HepG2 (cell line): ENCODE results near the gene MT1F. TPM values are rescaled to one million over a fixed set of nuclear protein-coding genes. Genes with fewer than 3 reads are reported as not detected.

Experiments used
- KLF13 ChIP-seq: sonication (generic); formaldehyde crosslinking; IDR thresholded peaks from 2 replicates; pipeline ENCODE4 v1.4.0; 2020; ENCODE audit warnings: mild to moderate bottlenecking, missing genetic modification reagents
- NFIB ChIP-seq: sonication (generic); formaldehyde crosslinking; IDR thresholded peaks from 2 replicates; pipeline ENCODE4 v1.9.0; 2021; ENCODE audit warnings: missing genetic modification reagents, mild to moderate bottlenecking, borderline replicate concordance
- POLR2AphosphoS5 ChIP-seq: IDR thresholded peaks from 2 replicates; pipeline ENCODE4 v1.6.1; 2012; ENCODE audit warnings: low read depth, low read length
- TOPORS ChIP-seq: sonication (generic); formaldehyde crosslinking; IDR thresholded peaks from 2 replicates; pipeline ENCODE4 v1.8.0; 2023; ENCODE audit warnings: mild to moderate bottlenecking, missing genetic modification reagents
- ZFP36L2 ChIP-seq: sonication (generic); formaldehyde crosslinking; IDR thresholded peaks from 2 replicates; pipeline ENCODE4 v1.4.0; 2020; ENCODE audit warnings: missing genetic modification reagents
- ZNF253 ChIP-seq: sonication (generic); formaldehyde crosslinking; IDR thresholded peaks from 2 replicates; pipeline ENCODE4 v1.8.0; 2022; ENCODE audit warnings: mild to moderate bottlenecking, missing genetic modification reagents, borderline replicate concordance
- ZNF329 ChIP-seq: sonication (generic); formaldehyde crosslinking; IDR thresholded peaks from 2 replicates; pipeline ENCODE4 v1.9.0; 2021; ENCODE audit warnings: low read depth, mild to moderate bottlenecking, missing genetic modification reagents
- ZNF709 ChIP-seq: sonication (generic); formaldehyde crosslinking; IDR thresholded peaks from 2 replicates; pipeline ENCODE4 v1.5.0; 2020; ENCODE audit warnings: mild to moderate bottlenecking, missing genetic modification reagents
- ZSCAN25 ChIP-seq: sonication (generic); formaldehyde crosslinking; IDR thresholded peaks from 2 replicates; pipeline ENCODE4 v1.8.0; 2022; ENCODE audit warnings: mild to moderate bottlenecking, missing genetic modification reagents
- polyA plus RNA-seq, 8 experiments: library from polyadenylated mRNA; depleted of rRNA in 3 of 8; stranded (reverse) in 7 of 8; unstranded in 1 of 8; fragments of >200 nt; fragmentation: Illumina TruSeq in 4 of 8; extraction: Trizol in 4 of 8; gene quantifications; 2 replicates each; pipeline versions ENCODE4 v1.2.1 to v1.2.3, GENCODE V29; 2011 to 2016; ENCODE audit warnings: low read depth in 4 of 8, missing spikeins in 1 of 8, mixed read lengths in 1 of 8; ENCODE audit not compliant: insufficient read depth in 1 of 8
- total RNA-seq, 5 experiments: library from RNA; depleted of rRNA; stranded (reverse); fragments of >200 nt; fragmentation: Illumina TruSeq; extraction: Trizol; gene quantifications; 2 replicates each; pipeline ENCODE4 v1.2.3, GENCODE V29; 2016; ENCODE audit warnings: low read depth in 1 of 5
- TF ChIP-seq, protein P1 (sequence below): sonication (generic); formaldehyde crosslinking; IDR thresholded peaks from 2 replicates; pipeline ENCODE4 v1.4.0; 2020; ENCODE audit warnings: mild to moderate bottlenecking, missing genetic modification reagents
- TF ChIP-seq, protein P2 (sequence below): sonication (generic); formaldehyde crosslinking; IDR thresholded peaks from 2 replicates; pipeline ENCODE4 v1.5.0; 2020; ENCODE audit warnings: mild to moderate bottlenecking, missing genetic modification reagents, borderline replicate concordance
- TF ChIP-seq, protein P3 (sequence below): IDR thresholded peaks from 2 replicates; pipeline ENCODE4 v1.6.1; 2012; ENCODE audit warnings: low read length, improper control_type of control experiment

Gene MT1F
- total and polyA plus RNA-seq, 2 of the 13 experiments (the other 11 are each of a cell fraction or from before 2014, with no cell fraction given), result 1.9 to 169 TPM

DNA sequence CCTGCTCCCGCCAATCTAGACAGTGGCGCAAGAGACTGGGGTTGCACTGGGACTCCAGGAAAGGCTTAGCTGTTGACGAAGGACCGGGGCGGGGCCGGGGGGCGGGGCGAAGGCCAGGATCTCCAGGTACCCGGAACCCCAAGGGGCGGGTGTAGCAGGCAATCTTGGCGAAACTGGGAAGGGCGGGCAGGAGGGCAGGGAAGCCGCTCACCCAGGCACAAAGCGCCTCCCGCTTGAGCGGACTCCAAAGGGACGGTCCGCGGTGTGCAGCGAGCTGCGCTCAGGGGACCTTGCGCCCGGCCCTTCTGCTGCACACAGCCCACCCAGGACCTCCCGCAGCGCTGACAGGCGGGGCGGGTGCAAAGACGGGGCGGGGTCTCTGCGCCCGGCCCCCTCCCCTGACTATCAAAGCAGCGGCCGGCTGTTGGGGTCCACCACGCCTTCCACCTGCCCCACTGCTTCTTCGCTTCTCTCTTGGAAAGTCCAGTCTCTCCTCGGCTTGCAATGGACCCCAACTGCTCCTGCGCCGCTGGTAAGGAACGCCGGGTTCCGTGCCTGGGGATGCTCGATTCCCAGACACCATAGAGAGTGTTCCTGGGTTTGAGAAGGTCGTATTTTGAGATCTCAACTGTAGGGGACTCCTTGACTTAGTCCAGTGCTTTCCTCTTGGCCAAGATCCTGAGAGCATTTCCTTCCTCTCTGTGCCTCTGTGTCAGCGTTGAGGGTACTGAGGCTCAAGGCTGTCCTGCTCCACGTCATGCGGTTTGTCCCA is at the start of gene MT1F (continued):
- TF ChIP-seq, protein P1, sequence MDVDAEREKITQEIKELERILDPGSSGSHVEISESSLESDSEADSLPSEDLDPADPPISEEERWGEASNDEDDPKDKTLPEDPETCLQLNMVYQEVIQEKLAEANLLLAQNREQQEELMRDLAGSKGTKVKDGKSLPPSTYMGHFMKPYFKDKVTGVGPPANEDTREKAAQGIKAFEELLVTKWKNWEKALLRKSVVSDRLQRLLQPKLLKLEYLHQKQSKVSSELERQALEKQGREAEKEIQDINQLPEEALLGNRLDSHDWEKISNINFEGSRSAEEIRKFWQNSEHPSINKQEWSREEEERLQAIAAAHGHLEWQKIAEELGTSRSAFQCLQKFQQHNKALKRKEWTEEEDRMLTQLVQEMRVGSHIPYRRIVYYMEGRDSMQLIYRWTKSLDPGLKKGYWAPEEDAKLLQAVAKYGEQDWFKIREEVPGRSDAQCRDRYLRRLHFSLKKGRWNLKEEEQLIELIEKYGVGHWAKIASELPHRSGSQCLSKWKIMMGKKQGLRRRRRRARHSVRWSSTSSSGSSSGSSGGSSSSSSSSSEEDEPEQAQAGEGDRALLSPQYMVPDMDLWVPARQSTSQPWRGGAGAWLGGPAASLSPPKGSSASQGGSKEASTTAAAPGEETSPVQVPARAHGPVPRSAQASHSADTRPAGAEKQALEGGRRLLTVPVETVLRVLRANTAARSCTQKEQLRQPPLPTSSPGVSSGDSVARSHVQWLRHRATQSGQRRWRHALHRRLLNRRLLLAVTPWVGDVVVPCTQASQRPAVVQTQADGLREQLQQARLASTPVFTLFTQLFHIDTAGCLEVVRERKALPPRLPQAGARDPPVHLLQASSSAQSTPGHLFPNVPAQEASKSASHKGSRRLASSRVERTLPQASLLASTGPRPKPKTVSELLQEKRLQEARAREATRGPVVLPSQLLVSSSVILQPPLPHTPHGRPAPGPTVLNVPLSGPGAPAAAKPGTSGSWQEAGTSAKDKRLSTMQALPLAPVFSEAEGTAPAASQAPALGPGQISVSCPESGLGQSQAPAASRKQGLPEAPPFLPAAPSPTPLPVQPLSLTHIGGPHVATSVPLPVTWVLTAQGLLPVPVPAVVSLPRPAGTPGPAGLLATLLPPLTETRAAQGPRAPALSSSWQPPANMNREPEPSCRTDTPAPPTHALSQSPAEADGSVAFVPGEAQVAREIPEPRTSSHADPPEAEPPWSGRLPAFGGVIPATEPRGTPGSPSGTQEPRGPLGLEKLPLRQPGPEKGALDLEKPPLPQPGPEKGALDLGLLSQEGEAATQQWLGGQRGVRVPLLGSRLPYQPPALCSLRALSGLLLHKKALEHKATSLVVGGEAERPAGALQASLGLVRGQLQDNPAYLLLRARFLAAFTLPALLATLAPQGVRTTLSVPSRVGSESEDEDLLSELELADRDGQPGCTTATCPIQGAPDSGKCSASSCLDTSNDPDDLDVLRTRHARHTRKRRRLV (CRISPR knock-in tag), result peak; percentile 55; the same call in 1 of the 2 replicates
- 0 out of 2 replicates have a peak, but pooled peaks have one; percentile 25 for TF ChIP-seq POLR2AphosphoS5
- TF ChIP-seq ZNF709 (CRISPR knock-in tag), result no peak
- no peak for TF ChIP-seq TOPORS (CRISPR knock-in tag)
- TF ChIP-seq ZNF329, result no peak
- TF ChIP-seq ZFP36L2 (CRISPR knock-in tag), result no peak
- TF ChIP-seq, protein P2, sequence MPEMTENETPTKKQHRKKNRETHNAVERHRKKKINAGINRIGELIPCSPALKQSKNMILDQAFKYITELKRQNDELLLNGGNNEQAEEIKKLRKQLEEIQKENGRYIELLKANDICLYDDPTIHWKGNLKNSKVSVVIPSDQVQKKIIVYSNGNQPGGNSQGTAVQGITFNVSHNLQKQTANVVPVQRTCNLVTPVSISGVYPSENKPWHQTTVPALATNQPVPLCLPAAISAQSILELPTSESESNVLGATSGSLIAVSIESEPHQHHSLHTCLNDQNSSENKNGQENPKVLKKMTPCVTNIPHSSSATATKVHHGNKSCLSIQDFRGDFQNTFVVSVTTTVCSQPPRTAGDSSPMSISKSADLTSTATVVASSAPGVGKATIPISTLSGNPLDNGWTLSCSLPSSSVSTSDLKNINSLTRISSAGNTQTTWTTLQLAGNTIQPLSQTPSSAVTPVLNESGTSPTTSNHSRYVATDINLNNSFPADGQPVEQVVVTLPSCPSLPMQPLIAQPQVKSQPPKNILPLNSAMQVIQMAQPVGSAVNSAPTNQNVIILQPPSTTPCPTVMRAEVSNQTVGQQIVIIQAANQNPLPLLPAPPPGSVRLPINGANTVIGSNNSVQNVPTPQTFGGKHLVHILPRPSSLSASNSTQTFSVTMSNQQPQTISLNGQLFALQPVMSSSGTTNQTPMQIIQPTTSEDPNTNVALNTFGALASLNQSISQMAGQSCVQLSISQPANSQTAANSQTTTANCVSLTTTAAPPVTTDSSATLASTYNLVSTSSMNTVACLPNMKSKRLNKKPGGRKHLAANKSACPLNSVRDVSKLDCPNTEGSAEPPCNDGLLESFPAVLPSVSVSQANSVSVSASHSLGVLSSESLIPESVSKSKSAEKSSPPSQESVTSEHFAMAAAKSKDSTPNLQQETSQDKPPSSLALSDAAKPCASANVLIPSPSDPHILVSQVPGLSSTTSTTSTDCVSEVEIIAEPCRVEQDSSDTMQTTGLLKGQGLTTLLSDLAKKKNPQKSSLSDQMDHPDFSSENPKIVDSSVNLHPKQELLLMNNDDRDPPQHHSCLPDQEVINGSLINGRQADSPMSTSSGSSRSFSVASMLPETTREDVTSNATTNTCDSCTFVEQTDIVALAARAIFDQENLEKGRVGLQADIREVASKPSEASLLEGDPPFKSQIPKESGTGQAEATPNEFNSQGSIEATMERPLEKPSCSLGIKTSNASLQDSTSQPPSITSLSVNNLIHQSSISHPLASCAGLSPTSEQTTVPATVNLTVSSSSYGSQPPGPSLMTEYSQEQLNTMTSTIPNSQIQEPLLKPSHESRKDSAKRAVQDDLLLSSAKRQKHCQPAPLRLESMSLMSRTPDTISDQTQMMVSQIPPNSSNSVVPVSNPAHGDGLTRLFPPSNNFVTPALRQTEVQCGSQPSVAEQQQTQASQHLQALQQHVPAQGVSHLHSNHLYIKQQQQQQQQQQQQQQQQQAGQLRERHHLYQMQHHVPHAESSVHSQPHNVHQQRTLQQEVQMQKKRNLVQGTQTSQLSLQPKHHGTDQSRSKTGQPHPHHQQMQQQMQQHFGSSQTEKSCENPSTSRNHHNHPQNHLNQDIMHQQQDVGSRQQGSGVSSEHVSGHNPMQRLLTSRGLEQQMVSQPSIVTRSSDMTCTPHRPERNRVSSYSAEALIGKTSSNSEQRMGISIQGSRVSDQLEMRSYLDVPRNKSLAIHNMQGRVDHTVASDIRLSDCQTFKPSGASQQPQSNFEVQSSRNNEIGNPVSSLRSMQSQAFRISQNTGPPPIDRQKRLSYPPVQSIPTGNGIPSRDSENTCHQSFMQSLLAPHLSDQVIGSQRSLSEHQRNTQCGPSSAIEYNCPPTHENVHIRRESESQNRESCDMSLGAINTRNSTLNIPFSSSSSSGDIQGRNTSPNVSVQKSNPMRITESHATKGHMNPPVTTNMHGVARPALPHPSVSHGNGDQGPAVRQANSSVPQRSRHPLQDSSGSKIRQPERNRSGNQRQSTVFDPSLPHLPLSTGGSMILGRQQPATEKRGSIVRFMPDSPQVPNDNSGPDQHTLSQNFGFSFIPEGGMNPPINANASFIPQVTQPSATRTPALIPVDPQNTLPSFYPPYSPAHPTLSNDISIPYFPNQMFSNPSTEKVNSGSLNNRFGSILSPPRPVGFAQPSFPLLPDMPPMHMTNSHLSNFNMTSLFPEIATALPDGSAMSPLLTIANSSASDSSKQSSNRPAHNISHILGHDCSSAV (CRISPR knock-in tag), result no peak
- no peak for TF ChIP-seq ZSCAN25
- TF ChIP-seq ZNF253, result no peak
- TF ChIP-seq, protein P3, sequence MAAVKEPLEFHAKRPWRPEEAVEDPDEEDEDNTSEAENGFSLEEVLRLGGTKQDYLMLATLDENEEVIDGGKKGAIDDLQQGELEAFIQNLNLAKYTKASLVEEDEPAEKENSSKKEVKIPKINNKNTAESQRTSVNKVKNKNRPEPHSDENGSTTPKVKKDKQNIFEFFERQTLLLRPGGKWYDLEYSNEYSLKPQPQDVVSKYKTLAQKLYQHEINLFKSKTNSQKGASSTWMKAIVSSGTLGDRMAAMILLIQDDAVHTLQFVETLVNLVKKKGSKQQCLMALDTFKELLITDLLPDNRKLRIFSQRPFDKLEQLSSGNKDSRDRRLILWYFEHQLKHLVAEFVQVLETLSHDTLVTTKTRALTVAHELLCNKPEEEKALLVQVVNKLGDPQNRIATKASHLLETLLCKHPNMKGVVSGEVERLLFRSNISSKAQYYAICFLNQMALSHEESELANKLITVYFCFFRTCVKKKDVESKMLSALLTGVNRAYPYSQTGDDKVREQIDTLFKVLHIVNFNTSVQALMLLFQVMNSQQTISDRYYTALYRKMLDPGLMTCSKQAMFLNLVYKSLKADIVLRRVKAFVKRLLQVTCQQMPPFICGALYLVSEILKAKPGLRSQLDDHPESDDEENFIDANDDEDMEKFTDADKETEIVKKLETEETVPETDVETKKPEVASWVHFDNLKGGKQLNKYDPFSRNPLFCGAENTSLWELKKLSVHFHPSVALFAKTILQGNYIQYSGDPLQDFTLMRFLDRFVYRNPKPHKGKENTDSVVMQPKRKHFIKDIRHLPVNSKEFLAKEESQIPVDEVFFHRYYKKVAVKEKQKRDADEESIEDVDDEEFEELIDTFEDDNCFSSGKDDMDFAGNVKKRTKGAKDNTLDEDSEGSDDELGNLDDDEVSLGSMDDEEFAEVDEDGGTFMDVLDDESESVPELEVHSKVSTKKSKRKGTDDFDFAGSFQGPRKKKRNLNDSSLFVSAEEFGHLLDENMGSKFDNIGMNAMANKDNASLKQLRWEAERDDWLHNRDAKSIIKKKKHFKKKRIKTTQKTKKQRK, result no peak
- no peak for TF ChIP-seq NFIB (CRISPR knock-in tag)
- TF ChIP-seq KLF13 (CRISPR knock-in tag), result no peak
